GM04504 (cell line): Measurements from ENCODE around the gene EHBP1L1.

Experiments used
- DNase-seq: peaks from one replicate; pipeline ENCODE4 v3.0.0-alpha.2; 2012; ENCODE audit warnings: low read depth

The EHBP1L1 gene

DNA sequence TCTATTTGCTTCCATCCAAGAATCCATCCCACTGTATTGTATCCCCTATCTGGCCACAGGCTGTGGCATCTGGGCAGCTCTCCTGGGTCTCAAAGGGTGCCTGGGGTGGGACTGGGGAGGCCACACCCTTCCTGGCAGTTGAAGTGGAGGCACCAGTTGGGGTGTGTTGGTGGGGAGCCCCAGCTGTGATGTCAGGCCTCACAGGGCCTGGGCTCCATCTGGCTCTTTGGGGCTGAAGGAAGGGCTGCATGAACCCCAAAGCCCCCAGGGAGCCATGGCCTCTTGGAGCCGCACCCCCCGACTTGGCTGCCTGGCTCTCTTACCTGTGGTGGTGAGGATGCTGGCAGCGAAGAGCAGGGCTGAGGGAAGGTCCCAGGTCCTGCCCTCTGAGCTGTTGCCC is 19.3 kb downstream of the EHBP1L1 start:
- DNase-seq, result no peak

- DNase-seq, result no peak
These were observed 19.9 kb downstream of the EHBP1L1 start, which contains the start of gene KCNK7 for GRCh38 chr11:65595543-65596281. TSS of gene KCNK7 (minus strand) at chr11:65595800. CDS start at chr11:65595772, 28 bp downstream.

GRCh38 chr11:65596520-65596919 is 20.7 kb downstream of the EHBP1L1 start:
- no peak for DNase-seq

DNA sequence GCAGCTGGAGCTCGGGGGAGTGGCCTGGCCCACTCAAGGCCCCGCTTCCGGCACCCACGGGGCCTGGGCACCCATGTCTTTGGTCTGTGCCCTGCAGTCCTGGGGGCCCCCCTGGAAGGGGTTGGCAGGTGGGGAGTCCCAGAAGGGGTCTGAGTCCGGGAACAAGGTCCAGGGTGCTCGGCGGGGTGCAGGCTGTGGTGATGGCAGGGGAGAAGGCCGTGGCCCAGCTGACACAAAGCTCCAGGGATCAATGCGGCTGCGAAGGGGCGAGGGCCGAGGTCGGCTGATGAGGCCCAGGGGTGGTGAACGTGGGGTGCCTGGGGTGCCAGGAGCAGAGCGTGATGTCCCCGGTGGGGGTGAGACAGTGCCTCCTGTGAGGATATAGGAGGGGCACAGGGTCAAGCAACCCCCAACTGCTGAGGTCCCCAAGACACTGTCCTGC is 22.4 kb downstream of the EHBP1L1 start:
- no peak for DNase-seq

GRCh38 chr11:65599216-65599954 is 23.5 kb downstream of the EHBP1L1 start:
- no peak for DNase-seq

DNA sequence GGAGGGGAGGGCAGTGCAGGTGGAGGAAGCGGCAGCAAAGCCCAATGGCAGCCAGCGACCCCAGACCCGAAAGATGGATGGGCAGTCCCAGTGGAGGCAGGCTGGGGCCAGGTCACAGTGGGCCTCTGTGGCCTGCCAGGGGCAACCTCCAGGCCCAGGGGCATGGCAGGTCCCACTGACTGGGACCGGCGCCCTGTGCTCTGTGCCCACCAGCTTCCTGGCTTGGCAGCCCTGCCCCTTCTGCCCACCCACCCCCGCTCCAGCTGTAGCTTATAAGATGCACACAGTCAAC is 24.0 kb downstream of the EHBP1L1 start:
- no peak for DNase-seq

- DNase-seq, result no peak
These were observed 28.4 kb downstream of the EHBP1L1 start for GRCh38 chr11:65604258-65604657.

- DNase-seq, result peak; percentile 86
These were observed 31.2 kb downstream of the EHBP1L1 start for GRCh38 chr11:65606876-65607613.

- no peak for DNase-seq
These were observed 32.0 kb downstream of the EHBP1L1 start for GRCh38 chr11:65607614-65608426.

- DNase-seq, result no peak
These were observed 33.4 kb downstream of the EHBP1L1 start for GRCh38 chr11:65609229-65609628.

DNA sequence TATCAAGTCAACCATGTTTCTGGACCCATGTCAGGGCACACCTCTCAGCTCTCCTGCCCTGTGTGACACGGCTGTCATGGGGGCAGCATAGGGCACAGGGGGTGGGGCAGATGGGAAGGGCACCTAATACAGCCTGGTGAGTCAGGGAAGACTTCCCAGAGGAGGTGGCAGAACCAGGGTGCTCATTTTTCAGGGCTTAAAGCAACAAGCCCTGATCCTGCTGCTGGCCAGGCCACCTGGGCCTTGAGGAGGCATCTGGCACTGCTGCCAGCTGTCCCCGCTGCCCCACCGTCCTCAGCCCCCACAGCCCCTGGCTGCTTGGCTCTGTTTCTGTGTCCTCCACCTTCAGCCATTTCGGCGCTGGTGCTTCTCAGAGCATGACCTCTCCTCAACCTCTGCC is 33.8 kb downstream of the EHBP1L1 start:
- no peak for DNase-seq

DNA sequence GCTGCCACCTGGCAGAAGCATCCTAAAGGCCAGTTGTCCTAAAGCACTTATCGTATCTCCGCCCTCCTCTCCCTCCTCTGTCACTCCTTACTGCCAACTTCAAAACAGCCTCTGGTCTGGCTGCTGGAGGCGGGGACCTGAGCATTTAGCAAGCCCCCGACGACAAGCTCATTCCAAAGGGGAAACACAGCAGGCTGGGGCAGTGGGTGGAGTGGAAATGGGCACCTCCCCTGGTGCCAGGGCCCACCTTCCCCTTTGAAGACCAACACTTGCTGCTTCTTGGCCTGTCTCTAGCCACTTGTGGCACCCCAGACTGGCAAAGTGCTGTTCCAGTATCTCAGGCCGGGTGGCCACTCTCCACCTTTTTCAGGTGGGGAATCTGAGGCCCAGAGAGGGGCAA is 34.6 kb downstream of the EHBP1L1 start:
- no peak for DNase-seq

- DNase-seq, result no peak
These were observed 35.3 kb downstream of the EHBP1L1 start for GRCh38 chr11:65611028-65611757.

DNA sequence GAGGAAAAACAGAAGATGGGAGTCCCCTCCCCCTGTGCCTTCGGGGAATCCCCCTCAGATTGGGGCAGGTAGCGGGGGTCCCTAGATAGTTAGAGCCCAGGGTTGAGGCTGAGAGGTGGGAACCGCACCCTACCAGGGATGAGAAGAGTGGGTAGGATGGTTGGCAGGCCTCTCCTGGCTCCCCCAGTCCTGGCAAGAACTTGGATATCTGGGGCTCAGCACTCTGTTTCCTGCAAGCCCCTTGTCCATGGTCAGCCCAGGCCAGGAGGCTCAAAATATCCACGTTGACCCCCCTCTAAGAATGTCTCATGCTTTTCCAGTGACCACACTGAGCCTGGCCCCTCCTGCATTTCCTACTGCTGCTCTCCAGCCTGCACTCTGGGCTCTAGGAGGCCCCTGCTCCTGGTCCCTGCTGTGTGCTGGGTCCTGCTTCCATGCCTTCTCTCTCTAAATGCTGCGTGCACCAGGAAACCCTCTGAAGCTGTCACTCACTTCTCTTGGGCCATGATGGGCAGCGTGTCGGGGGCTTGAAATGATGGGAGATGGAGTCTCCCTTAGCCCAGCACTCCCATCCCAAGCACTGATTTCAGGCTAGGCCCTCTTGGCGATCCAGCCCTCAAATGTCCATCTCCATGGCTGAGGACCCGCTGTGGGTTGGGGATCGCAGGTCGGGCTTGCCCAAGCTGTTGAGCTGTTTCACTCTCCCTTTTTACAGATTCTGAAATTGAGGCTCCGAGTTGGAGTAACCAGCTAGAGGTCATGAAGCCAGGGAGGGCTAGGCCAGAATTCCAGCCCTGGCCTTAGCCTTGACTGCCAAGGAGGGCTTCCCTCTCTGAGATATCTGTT is 36.1 kb downstream of the EHBP1L1 start:
- DNase-seq, result no peak

- DNase-seq, result no peak
These were observed 36.8 kb downstream of the EHBP1L1 start for GRCh38 chr11:65612691-65613090.

- DNase-seq, result no peak
These were observed 37.5 kb downstream of the EHBP1L1 start for GRCh38 chr11:65613091-65613928.

DNA sequence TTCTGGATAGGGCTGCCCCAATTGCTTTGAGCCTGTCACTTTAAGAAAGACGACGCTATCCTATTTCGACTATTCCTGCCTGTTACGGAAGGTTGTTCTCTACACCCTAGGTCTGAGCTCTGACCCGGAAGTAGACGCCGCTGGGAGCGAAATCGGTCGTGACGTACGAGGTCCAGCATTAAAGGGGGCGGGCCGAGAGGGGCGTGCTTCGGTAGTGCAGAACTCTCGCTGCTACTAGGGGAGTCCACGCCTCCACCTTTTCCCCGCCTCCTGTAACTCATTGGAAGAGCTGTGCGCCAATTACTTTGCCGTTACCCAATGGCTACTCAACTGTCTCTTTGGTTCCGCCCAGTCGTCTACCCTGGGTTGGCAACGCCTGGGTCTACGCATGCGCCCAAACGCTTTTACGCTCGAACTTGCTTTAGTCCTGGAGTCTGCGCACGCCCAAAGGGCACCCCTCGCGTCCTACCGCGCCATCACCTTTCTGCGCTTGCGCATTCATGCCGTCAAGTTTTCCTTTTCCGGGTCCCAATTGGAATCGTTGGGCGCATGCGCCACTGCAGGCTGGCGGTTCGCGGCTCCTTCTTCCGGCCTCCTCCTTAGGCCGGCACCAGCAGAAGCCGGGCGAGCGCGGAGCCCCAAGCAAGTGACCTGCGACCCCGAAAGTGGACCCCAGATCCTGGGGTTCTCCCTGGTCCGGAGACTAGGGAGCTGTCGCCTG is 39.5 kb downstream of the EHBP1L1 start, which contains the start of gene PCNX3:
TSS of gene PCNX3 (plus strand) at position 548 of the 721 bp plus-strand sequence. CDS start 536 bp downstream, outside the sequence.
- DNase-seq, result peak; percentile 100

DNA sequence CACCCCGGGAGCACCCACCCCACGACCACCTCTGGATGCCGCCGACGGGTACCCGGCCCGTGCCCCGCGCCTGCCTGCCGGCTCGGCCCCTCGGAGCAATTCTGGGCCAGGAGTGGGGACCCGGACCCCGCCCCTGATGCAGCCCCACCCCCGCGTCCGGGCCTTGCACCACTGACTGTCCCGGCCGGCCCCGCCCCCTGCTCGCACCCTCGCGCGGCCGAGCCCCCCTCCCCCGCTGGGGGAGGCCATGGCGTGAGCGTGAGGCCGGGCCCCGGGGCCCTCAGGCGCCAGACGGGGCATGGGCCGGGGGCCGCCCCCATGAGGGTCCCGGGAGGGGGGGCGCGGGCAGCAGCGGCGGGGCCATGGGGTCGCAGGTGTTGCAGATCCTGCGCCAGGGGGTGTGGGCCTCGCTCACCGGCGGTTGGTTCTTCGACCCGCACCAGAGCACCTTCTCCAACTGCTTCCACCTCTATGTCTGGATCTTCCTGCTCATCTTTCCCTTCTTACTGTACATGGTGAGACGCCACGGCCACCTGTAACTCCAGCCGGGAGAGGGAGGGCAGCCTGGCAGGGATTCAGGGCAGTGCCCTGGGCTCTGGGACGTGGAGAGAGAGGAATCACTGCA is 40.2 kb downstream of the EHBP1L1 start:
- no peak for DNase-seq
